H9 (cell line): Measurements from ENCODE around the gene EPB41L2. TPM values are rescaled to one million over a fixed set of nuclear protein-coding genes. Genes with fewer than 3 reads are reported as not detected.

Experiments used
- DNase-seq: peaks from one replicate; pipeline ENCODE4 v3.0.0-alpha.2; 2017
- H2AFZ ChIP-seq: one replicate; pipeline ENCODE4 v1.6.1; 2013; ENCODE audit warnings: mild to moderate bottlenecking, low read length, control low read depth, moderate library complexity
- H2AK5ac ChIP-seq: 2 replicates; pipeline ENCODE4 v1.6.1; 2013; ENCODE audit warnings: low read length, control low read depth, mixed read lengths; ENCODE audit not compliant: insufficient read length
- H2BK120ac ChIP-seq: one replicate; pipeline ENCODE4 v1.6.1; 2013; ENCODE audit warnings: low read depth, mild to moderate bottlenecking, low read length, control low read depth, inconsistent platforms; ENCODE audit not compliant: poor library complexity, severe bottlenecking
- H2BK12ac ChIP-seq: 2 replicates; pipeline ENCODE4 v1.6.1; 2013; ENCODE audit warnings: low read length, control low read depth, mixed read lengths, low read depth; ENCODE audit not compliant: insufficient read length
- H2BK15ac ChIP-seq: 2 replicates; pipeline ENCODE4 v1.6.1; 2013; ENCODE audit warnings: low read depth, low read length, control low read depth
- H2BK20ac ChIP-seq: one replicate; pipeline ENCODE4 v1.6.1; 2013; ENCODE audit warnings: low read depth, mild to moderate bottlenecking, low read length, control low read depth, inconsistent platforms; ENCODE audit not compliant: poor library complexity, severe bottlenecking
- H2BK5ac ChIP-seq: 2 replicates; pipeline ENCODE4 v1.6.1; 2013; ENCODE audit warnings: low read length, control low read depth, mixed read lengths; ENCODE audit not compliant: insufficient read length
- H3K14ac ChIP-seq: 2 replicates; pipeline ENCODE4 v1.6.1; 2013; ENCODE audit warnings: low read length, control low read depth; ENCODE audit not compliant: insufficient read depth
- H3K18ac ChIP-seq: 2 replicates; pipeline ENCODE4 v1.6.1; 2013; ENCODE audit warnings: low read depth, mild to moderate bottlenecking, mixed read lengths, low read length, control low read depth; ENCODE audit not compliant: insufficient read length
- H3K23ac ChIP-seq: 2 replicates; pipeline ENCODE4 v1.6.1; 2013; ENCODE audit warnings: low read length, control low read depth, mixed read lengths, low read depth; ENCODE audit not compliant: insufficient read length
- H3K23me2 ChIP-seq: 2 replicates; pipeline ENCODE4 v1.6.1; 2013; ENCODE audit warnings: low read depth, mild to moderate bottlenecking, mixed read lengths, low read length, control low read depth; ENCODE audit not compliant: insufficient read length, poor library complexity, severe bottlenecking
- H3K27ac ChIP-seq: 2 replicates; pipeline ENCODE4 v1.5.1; 2013; ENCODE audit warnings: low read length, control low read depth, mixed read lengths, low read depth; ENCODE audit not compliant: insufficient read length
- H3K27me3 ChIP-seq: 2 replicates; pipeline ENCODE4 v1.6.1; 2013; ENCODE audit warnings: low read length, control low read depth, inconsistent platforms; ENCODE audit not compliant: insufficient read depth
- H3K4ac ChIP-seq: 2 replicates; pipeline ENCODE4 v1.6.1; 2013; ENCODE audit warnings: low read depth, mild to moderate bottlenecking, control low read depth, inconsistent platforms, low read length, moderate library complexity
- H3K4me1 ChIP-seq: 2 replicates; pipeline ENCODE4 v1.6.1; 2013; ENCODE audit warnings: low read length, control low read depth, inconsistent platforms; ENCODE audit not compliant: insufficient read depth
- H3K4me2 ChIP-seq: 2 replicates; pipeline ENCODE4 v1.6.1; 2013; ENCODE audit warnings: low read length, control low read depth, mixed read lengths; ENCODE audit not compliant: insufficient read length, insufficient read depth
- H3K56ac ChIP-seq: 2 replicates; pipeline ENCODE4 v1.6.1; 2013; ENCODE audit warnings: low read depth, mild to moderate bottlenecking, mixed read lengths, low read length, control low read depth; ENCODE audit not compliant: insufficient read length
- H3K79me1 ChIP-seq: 2 replicates; pipeline ENCODE4 v1.6.1; 2013; ENCODE audit warnings: low read depth, mild to moderate bottlenecking, moderate library complexity, low read length, control low read depth, inconsistent platforms; ENCODE audit not compliant: insufficient read depth, poor library complexity, severe bottlenecking
- H3K79me2 ChIP-seq: 2 replicates; pipeline ENCODE4 v1.6.1; 2013; ENCODE audit warnings: low read length, control low read depth, inconsistent platforms; ENCODE audit not compliant: insufficient read depth
- H3K9ac ChIP-seq: 2 replicates; pipeline ENCODE4 v1.6.1; 2013; ENCODE audit warnings: low read length, control low read depth, mixed read lengths; ENCODE audit not compliant: insufficient read length; ENCODE audit errors: extremely low read depth
- H3K9me3 ChIP-seq: one replicate; pipeline ENCODE4 v1.6.1; 2013; ENCODE audit warnings: low read depth, low read length, inconsistent platforms; ENCODE audit not compliant: control insufficient read depth
- H3T11ph ChIP-seq: one replicate; pipeline ENCODE4 v1.6.1; 2013; ENCODE audit warnings: mild to moderate bottlenecking, low read length, control low read depth, inconsistent platforms
- H4K20me1 ChIP-seq: one replicate; pipeline ENCODE4 v1.6.1; 2013; ENCODE audit not compliant: control insufficient read depth, insufficient read length, insufficient read depth
- H4K5ac ChIP-seq: 2 replicates; pipeline ENCODE4 v1.6.1; 2013; ENCODE audit warnings: low read depth, mild to moderate bottlenecking, mixed read lengths, low read length, control low read depth; ENCODE audit not compliant: insufficient read length
- H4K8ac ChIP-seq: replicated peaks from 2 replicates; pipeline ENCODE4 v1.6.1; 2013; ENCODE audit warnings: low read length, control low read depth, mixed read lengths, low read depth; ENCODE audit not compliant: insufficient read length
- H4K91ac ChIP-seq: 2 replicates; pipeline ENCODE4 v1.6.1; 2013; ENCODE audit warnings: low read depth, mild to moderate bottlenecking, moderate library complexity, mixed read lengths, low read length, control low read depth; ENCODE audit not compliant: insufficient read length
- H3K27ac Mint-ChIP-seq, 3 experiments: 2 replicates in 2 of 3; 3 replicates in 1 of 3; pipeline ENCODE4 v1.8.0; 2020 to 2021; ENCODE audit warnings: mixed read lengths in 3 of 3, mild to moderate bottlenecking in 1 of 3, moderate library complexity in 1 of 3
- H3K27me3 Mint-ChIP-seq: 2 replicates; pipeline ENCODE4 v1.8.0; 2021; ENCODE audit warnings: low read depth, mild to moderate bottlenecking, moderate library complexity, mixed read lengths
- H3K36me3 Mint-ChIP-seq, 3 experiments: 2 replicates in 2 of 3; 3 replicates in 1 of 3; pipeline ENCODE4 v1.8.0; 2020 to 2021; ENCODE audit warnings: low read depth in 3 of 3, mixed read lengths in 3 of 3; ENCODE audit not compliant: insufficient read depth in 1 of 3
- H3K4me1 Mint-ChIP-seq, 2 experiments: 2 replicates each; pipeline ENCODE4 v1.8.0; 2020; ENCODE audit warnings: mixed read lengths in 2 of 2
- H3K4me3 Mint-ChIP-seq, 2 experiments: 2 replicates in 1 of 2; 3 replicates in 1 of 2; pipeline ENCODE4 v1.8.0; 2020 to 2021; ENCODE audit warnings: mild to moderate bottlenecking in 2 of 2, mixed read lengths in 2 of 2, moderate library complexity in 1 of 2
- H3K9me3 Mint-ChIP-seq, 2 experiments: 2 replicates in 1 of 2; 3 replicates in 1 of 2; pipeline ENCODE4 v1.8.0; 2020; ENCODE audit warnings: mild to moderate bottlenecking in 2 of 2, mixed read lengths in 2 of 2, moderate library complexity in 1 of 2
- CTCF ChIP-seq: fragments of 200-600 bp; sonication (generic); conservative IDR thresholded peaks from 3 replicates; pipeline ENCODE4 v1.8.0; 2021; ENCODE audit warnings: antibody characterized with exemption, mild to moderate bottlenecking
- WGBS: extraction: QIAGEN DNeasy Blood & Tissue Kit; methylation state at CpG from one replicate; pipeline ENCODE4 v1.1.7; 2013; ENCODE audit warnings: missing lambda C conversion rate, low lambda C conversion rate, mixed read lengths; ENCODE audit not compliant: insufficient read length; ENCODE audit errors: extremely low coverage; 5-methylcytosine and 5-hydroxymethylcytosine counted together
- total RNA-seq: library from RNA; stranded (reverse); gene quantifications from 2 replicates; pipeline ENCODE4 v1.2.1, GENCODE V29; 2021

EPB41L2 gene
- total RNA-seq, 1 experiment from 2014 or later = 90.2 TPM

GRCh38 chr6:131003488-131004386 lies 59.3 kb downstream of the EPB41L2 start:
- Histone ChIP-seq H2BK120ac (no peak overlapping the region), H3K79me2 (peaks cover 10% of the 10 kb centered on the region), H3K56ac (no peak overlapping the region), H3K18ac (no peak overlapping the region), H3K27me3 (no peaks in the 10 kb centered on the region), H3T11ph (no peak overlapping the region), H3K23me2 (no peaks in the 10 kb centered on the region), H4K20me1 (no peaks in the 10 kb centered on the region), H2BK12ac (no peak overlapping the region), H3K14ac (no peak overlapping the region), H2BK20ac (no peak overlapping the region), H3K27ac (no peak overlapping the region), H2AFZ (no peak overlapping the region), H3K9me3 (peaks cover 22% of the 10 kb centered on the region), H3K4me1 (peaks cover 10% of the 10 kb centered on the region), H3K4me2 (no peak overlapping the region), H4K91ac (no peak overlapping the region), H3K9ac (no peak overlapping the region), H2AK5ac (no peak overlapping the region), H2BK15ac (no peak overlapping the region), H2BK5ac (no peak overlapping the region), H3K23ac (no peak overlapping the region), H4K8ac (no peak overlapping the region), H3K4ac (no peak overlapping the region), H3K79me1 (peaks cover 3% of the 10 kb centered on the region), H4K5ac (no peak overlapping the region)
- Mint-ChIP-seq H3K36me3 (peaks cover 22 to 24% (median 22%) of the 10 kb centered on the region in 3 experiments), H3K4me1 (peaks cover 50 to 56% of the 10 kb centered on the region in 2 experiments), H3K27ac (peak overlapping the region in 2 of 3 experiments; percentile 48 to 67; a peak in 5 of 7 replicates), H3K9me3 (peaks cover 23 to 24% of the 10 kb centered on the region in 2 experiments), H3K27me3 (no peaks in the 10 kb centered on the region; the same call in 1 of the 2 replicates), H3K4me3 (no peak overlapping the region)
- TF ChIP-seq CTCF = no peak
- DNase-seq = no peak
- no CpG with 5 or more reads among the region's 5 CpGs for WGBS
